ENCODE data around the gene STAT4.

The STAT4 gene

GRCh38 chr2:191150600-191151330 lies at the start of gene STAT4:
Gene STAT4, minus strand, starts transcription at chr2:191150994. Its CDS starts 2,791 bp downstream, at chr2:191148203.
- no peak for DNase-seq

GRCh38 chr2:191199929-191200512 lies 49.2 kb upstream of the STAT4 start:
- DNase-seq, result no peak

- DNase-seq, result no peak
Observed at GRCh38 chr2:191198271-191198670, 47.5 kb upstream of the STAT4 start.

GRCh38 chr2:191197096-191197495 lies 46.3 kb upstream of the STAT4 start:
- no peak for DNase-seq

- no peak for DNase-seq
Observed at GRCh38 chr2:191195021-191195420, 44.2 kb upstream of the STAT4 start.

DNA sequence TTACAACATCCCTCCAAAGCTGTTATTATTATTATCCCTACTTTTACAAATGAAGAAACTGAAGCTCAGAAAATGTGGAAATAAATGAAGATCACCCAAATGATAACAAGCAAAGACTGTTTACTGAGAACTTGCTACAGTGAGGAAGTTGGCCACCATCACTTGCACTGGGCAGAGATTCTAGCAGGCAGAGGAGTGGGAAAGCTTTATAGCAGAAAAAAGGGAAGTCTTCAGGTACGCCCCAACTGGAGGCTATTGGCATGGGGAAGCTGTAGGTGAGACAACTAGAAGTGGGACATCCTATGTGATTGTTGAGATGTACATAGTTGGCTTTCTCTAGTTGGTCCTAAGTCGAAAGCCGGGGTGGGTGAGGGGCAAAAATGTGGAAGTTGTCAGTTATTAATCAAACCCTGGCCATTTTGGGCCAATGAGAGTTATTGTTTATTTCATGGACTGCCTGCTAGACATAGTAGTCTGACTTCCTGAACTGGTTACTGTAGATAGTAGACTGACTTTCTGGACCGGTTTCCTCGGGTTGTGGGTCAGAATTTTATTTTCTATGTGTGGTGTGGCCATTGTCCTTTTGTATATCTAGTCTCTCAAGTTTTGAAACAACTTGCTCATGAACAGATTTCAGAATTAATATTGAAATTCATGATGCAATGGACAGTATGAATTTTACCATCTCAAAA lies 40.2 kb upstream of the STAT4 start:
- DNase-seq, result no peak

DNA sequence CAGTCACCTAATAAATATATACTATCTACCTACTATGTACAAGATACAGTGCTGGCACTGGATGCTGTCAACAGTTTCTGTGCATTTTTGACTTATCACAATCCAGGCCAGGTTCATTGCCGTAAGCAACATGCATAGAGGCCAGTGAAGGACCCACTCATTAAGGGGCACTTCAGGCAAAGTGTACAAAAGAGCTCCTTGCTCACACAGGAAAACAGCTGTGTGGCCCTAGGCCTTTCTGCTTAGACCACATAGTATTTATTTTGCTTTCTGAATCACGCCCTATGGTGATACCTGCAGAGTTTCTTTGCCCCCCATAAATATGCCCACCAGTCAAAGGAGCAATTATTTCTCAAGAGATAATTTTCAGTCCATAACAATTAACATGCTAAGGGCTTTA lies 39.6 kb upstream of the STAT4 start:
- DNase-seq, result peak; percentile 16

DNA sequence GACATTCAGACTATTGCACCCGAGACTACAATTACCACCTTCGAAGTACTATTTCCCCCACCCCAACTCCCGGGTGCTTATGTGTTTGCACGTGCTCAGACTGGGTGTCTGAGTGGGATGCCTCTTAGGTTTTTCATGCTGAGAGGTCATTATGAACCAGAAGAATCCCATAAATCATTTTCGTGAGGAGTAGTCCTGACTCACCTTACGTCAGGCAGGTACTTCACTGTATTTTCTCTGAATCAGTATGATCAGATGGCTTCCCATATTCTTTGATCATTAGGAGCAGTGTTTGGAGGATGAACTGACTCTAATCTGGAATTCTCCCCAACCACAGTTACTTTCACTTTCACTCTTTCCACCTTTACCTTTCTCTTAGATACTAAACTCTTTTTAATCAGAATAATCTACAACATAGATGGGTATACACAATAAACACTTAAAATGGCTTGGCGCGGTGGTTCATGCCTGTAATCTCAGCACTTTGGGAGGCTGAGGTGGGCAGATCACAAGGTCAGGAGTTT lies 38.4 kb upstream of the STAT4 start:
- no peak for DNase-seq

GRCh38 chr2:191188550-191189093 lies 37.8 kb upstream of the STAT4 start:
- no peak for DNase-seq

GRCh38 chr2:191187105-191187829 lies 36.5 kb upstream of the STAT4 start:
- DNase-seq, result no peak

GRCh38 chr2:191184457-191184856 lies 33.7 kb upstream of the STAT4 start:
- no peak for DNase-seq

- DNase-seq, result no peak
Observed at GRCh38 chr2:191183516-191183915, 32.7 kb upstream of the STAT4 start.

DNA sequence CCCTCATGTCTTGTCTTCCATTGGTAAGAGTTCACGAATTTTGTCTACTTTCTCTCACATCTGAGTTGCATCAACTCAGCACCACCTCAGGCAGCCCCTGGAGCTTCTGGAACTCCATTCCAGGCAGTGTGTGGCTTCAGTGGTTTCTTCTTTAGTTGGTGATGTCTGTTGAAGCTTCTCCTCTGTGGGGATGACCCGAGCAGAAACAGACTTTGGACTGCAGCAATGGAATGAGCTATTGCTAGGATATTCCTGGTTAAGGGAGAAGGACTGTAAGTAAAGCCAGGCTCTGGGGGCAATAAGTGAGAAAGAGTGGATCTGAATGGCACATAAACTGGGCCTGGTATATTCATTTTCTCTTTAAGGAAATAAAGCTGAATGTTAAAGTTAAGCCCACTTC lies 32.3 kb upstream of the STAT4 start:
- DNase-seq, result no peak

DNA sequence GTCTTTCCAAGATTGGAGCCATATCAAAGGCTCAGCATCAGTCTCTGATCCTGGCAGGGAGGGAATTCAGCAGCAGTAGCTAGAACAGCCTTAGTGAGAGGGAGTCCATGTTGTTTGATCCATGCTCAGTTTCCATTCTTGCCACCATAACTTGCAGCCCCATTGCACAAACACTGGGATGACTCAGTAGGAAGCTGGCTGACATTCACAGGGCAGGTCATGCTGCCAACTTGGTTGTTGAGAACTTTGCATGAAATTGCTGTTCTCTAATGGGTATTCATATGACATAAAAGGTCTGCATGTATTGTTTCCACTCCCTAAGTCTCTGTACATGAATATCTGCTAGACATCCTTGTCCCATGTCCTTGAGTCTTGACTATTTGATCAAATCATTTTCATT lies 29.9 kb upstream of the STAT4 start:
- DNase-seq, result no peak

GRCh38 chr2:191180276-191180675 lies 29.5 kb upstream of the STAT4 start:
- DNase-seq, result no peak

- no peak for DNase-seq
Observed at GRCh38 chr2:191178806-191179514, 28.2 kb upstream of the STAT4 start.

DNA sequence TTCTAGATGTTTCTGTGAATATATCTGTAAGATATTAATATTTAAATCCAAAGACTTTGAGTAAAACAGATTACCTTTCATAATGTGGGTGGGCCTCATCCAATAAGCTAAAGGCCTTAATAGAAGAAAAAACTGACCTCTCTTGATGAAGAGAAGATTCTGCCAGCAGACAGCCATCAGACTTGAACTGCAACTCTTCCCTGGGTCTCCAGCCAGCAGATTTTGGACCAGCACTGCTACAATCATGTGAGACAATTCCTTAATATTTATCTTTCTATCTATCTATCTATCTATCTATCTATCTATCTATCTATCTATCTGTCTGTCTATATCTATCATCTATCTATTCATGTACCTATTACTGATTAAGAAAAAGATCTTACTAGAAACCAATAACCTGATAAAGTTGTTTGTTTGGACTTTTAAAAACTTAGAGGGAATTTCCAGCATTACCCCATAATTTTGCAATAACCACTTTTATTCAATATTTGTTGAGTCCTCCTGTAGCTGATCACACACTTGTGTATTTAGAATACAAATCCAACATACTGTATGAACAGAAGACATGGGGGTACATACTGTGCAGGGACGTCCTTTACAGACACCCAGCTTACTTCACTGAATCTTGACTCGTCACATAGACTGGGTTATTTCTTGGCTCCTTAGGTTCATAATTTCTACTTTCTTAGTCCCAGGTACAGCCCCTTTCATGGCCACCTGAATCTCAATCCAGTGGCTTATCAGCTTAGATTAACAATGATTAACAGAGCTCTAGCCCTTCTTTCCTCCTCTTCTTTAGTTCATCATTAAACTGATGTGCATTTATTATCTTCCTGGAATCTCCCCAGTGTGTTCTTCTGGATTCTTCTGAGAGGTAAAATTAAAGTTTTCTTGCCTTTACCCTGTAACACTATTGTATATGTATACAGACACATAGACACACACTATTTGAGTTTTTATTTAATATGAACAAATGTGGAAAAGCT lies 27.2 kb upstream of the STAT4 start:
- no peak for DNase-seq

DNA sequence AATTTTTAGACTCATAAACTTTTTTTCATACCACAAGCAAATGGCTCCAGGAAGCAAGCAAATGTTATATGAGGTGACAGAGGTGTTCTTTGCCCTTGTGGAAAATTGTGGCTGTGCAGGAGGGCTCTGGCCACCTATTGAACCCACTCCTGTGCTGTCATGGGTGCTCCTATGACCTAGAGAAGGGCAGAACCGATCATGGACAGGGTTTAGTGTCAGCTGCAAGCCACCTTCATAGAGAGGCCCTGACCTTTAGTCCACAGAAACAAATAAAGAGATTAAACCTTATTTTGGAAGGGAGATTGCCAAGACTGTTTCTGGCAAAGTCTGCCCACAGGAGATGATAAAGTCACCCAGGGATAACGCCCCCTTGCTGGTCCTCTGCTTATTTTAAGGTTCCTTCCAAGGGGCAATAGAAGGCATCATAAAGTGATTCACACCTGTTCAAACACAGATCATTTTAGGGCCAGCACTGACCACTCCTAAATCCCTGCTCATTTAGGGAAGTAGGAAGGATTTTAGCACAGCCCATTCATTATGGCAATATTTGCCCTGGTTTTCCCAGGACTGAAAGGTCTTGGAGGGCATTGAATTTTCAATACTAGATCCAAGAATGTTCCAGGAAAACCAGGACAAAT lies 26.1 kb upstream of the STAT4 start:
- DNase-seq, result no peak

DNA sequence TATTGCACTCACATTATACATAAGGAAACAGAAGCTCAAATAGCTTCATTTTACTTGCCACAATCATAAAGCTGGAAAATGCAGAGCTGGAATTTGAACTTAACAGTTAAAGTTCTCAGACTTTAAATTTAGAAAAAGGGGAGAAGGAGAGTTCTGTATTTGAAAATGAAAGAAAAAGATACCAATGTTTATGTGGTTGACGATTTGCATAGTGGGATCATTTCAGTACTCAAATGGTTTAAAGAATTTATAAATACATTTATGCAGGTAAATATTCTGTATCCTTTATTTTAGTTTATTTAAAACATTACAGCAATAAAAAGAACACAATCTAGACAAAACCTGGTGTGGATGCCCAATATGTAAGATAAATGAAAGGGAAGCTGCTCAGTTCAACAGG lies 25.5 kb upstream of the STAT4 start:
- no peak for DNase-seq

- DNase-seq, result no peak
Observed at GRCh38 chr2:191174442-191174841, 23.6 kb upstream of the STAT4 start.

- no peak for DNase-seq
Observed at GRCh38 chr2:191173206-191173605, 22.4 kb upstream of the STAT4 start.

All from NCI-H1436 (cell line).